Measurements from ENCODE around the gene CPT1B. TPM values are rescaled to one million over a fixed set of nuclear protein-coding genes. Genes with fewer than 3 reads are reported as not detected.

CPT1B gene
- total RNA-seq, 2 donors from 2014 or later = 83.5 to 105 TPM

GRCh38 chr22:50610581-50610980, 32.4 kb upstream of the CPT1B start:
- Histone ChIP-seq H3K27me3 (ENCODE audit: control insufficient read depth, insufficient read depth, low read length, poor library complexity, severe bottlenecking) (peaks cover 40% of the 10 kb centered on the region), H3K4me3 (ENCODE audit: low read length) (no peak overlapping the region), H3K4me1 (ENCODE audit: control insufficient read depth, insufficient read depth, low read length) (no peaks in the 10 kb centered on the region), H3K9ac (ENCODE audit: extremely low read depth, low read length, poor library complexity, severe bottlenecking) (no peak overlapping the region), H3K36me3 (ENCODE audit: control insufficient read depth, insufficient read depth, low read length) (no peaks in the 10 kb centered on the region), H3K9me3 (ENCODE audit: control insufficient read depth, low read length) (no peaks in the 10 kb centered on the region), H3K27ac (ENCODE audit: low read depth, low read length) (no peak overlapping the region)
- TF ChIP-seq, protein P1, sequence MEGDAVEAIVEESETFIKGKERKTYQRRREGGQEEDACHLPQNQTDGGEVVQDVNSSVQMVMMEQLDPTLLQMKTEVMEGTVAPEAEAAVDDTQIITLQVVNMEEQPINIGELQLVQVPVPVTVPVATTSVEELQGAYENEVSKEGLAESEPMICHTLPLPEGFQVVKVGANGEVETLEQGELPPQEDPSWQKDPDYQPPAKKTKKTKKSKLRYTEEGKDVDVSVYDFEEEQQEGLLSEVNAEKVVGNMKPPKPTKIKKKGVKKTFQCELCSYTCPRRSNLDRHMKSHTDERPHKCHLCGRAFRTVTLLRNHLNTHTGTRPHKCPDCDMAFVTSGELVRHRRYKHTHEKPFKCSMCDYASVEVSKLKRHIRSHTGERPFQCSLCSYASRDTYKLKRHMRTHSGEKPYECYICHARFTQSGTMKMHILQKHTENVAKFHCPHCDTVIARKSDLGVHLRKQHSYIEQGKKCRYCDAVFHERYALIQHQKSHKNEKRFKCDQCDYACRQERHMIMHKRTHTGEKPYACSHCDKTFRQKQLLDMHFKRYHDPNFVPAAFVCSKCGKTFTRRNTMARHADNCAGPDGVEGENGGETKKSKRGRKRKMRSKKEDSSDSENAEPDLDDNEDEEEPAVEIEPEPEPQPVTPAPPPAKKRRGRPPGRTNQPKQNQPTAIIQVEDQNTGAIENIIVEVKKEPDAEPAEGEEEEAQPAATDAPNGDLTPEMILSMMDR (conservative IDR thresholded peaks at IDR 0.05) = no peak
- H3K27me3 Mint-ChIP-seq (ENCODE audit: insufficient read depth) = peaks cover 74% of the 10 kb centered on the region
- no peaks in the 10 kb centered on the region for H3K4me1 Mint-ChIP-seq
- H3K9me3 Mint-ChIP-seq = no peaks in the 10 kb centered on the region
- DNase-seq = no peak
- 86 to 95% methylated on average over 10 to 17 of the region's 17 CpGs for WGBS, 2 experiments (ENCODE audit: insufficient coverage in 1 of 2, insufficient read length in 1 of 2)
- H3K27ac Mint-ChIP-seq = no peak overlapping the region
- no peak overlapping the region for H3K4me3 Mint-ChIP-seq
- H3K36me3 Mint-ChIP-seq (ENCODE audit: low read depth) = no peaks in the 10 kb centered on the region

DNA sequence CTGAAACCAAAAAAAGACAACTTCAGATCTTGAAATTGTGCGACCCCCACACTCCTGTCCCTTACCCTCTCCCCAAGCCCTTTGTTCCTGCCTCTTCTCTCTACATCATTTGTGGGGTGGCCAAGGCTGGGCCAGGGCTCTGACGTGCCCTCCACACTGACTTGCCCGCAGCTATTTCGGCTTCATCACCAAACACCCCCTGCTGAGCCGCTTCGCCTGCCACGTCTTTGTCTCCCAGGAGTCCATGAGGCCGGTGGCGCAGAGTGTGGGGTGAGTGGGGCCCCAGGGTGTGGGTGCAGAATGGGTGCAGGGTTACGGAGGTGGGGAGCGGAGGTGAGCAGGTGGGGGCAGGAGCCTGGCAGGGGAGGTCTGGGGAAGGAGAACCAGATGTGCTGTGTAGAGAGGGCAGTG, 31.8 kb upstream of the CPT1B start:
- no peak overlapping the region for H3K4me3 Mint-ChIP-seq
- no peak for DNase-seq
- no peak overlapping the region for H3K9ac ChIP-seq (ENCODE audit: extremely low read depth, low read length, poor library complexity, severe bottlenecking)
- H3K27me3 Mint-ChIP-seq (ENCODE audit: insufficient read depth) = peaks cover 78% of the 10 kb centered on the region
- H3K9me3 Mint-ChIP-seq = no peaks in the 10 kb centered on the region
- H3K36me3 ChIP-seq (ENCODE audit: control insufficient read depth, insufficient read depth, low read length) = no peaks in the 10 kb centered on the region
- H3K4me3 ChIP-seq (ENCODE audit: low read length) = no peak overlapping the region
- H3K27me3 ChIP-seq (ENCODE audit: control insufficient read depth, insufficient read depth, low read length, poor library complexity, severe bottlenecking) = peaks cover 46% of the 10 kb centered on the region
- TF ChIP-seq, protein P1 (conservative IDR thresholded peaks at IDR 0.05) = no peak
- H3K9me3 ChIP-seq (ENCODE audit: control insufficient read depth, low read length) = no peaks in the 10 kb centered on the region
- H3K4me1 Mint-ChIP-seq = no peaks in the 10 kb centered on the region
- H3K4me1 ChIP-seq (ENCODE audit: control insufficient read depth, insufficient read depth, low read length) = no peaks in the 10 kb centered on the region
- H3K27ac ChIP-seq (ENCODE audit: low read depth, low read length) = no peak overlapping the region
- no peaks in the 10 kb centered on the region for H3K36me3 Mint-ChIP-seq (ENCODE audit: low read depth)
- WGBS, 2 experiments (ENCODE audit: insufficient coverage in 1 of 2, insufficient read length in 1 of 2) = 91 to 100% methylated on average over 2 to 11 of the region's 11 CpGs
- no peak overlapping the region for H3K27ac Mint-ChIP-seq

GRCh38 chr22:50609599-50609998, 31.4 kb upstream of the CPT1B start:
- no peak for DNase-seq
- Mint-ChIP-seq H3K27ac (no peak overlapping the region), H3K36me3 (ENCODE audit: low read depth) (no peaks in the 10 kb centered on the region), H3K9me3 (no peaks in the 10 kb centered on the region), H3K4me1 (no peaks in the 10 kb centered on the region), H3K4me3 (no peak overlapping the region), H3K27me3 (ENCODE audit: insufficient read depth) (peaks cover 82% of the 10 kb centered on the region)
- Histone ChIP-seq H3K4me3 (ENCODE audit: low read length) (no peak overlapping the region), H3K4me1 (ENCODE audit: control insufficient read depth, insufficient read depth, low read length) (no peaks in the 10 kb centered on the region), H3K9me3 (ENCODE audit: control insufficient read depth, low read length) (no peaks in the 10 kb centered on the region), H3K27me3 (ENCODE audit: control insufficient read depth, insufficient read depth, low read length, poor library complexity, severe bottlenecking) (peaks cover 50% of the 10 kb centered on the region), H3K9ac (ENCODE audit: extremely low read depth, low read length, poor library complexity, severe bottlenecking) (no peak overlapping the region), H3K36me3 (ENCODE audit: control insufficient read depth, insufficient read depth, low read length) (no peaks in the 10 kb centered on the region), H3K27ac (ENCODE audit: low read depth, low read length) (no peak overlapping the region)
- 85 to 100% methylated on average over 5 to 12 of the region's 12 CpGs for WGBS, 2 experiments (ENCODE audit: insufficient coverage in 1 of 2, insufficient read length in 1 of 2)
- TF ChIP-seq, protein P1 (conservative IDR thresholded peaks at IDR 0.05) = no peak

All from endodermal cell (in vitro differentiated cells).